Measurements from ENCODE around the gene PLXNB3.

PLXNB3 gene

DNA sequence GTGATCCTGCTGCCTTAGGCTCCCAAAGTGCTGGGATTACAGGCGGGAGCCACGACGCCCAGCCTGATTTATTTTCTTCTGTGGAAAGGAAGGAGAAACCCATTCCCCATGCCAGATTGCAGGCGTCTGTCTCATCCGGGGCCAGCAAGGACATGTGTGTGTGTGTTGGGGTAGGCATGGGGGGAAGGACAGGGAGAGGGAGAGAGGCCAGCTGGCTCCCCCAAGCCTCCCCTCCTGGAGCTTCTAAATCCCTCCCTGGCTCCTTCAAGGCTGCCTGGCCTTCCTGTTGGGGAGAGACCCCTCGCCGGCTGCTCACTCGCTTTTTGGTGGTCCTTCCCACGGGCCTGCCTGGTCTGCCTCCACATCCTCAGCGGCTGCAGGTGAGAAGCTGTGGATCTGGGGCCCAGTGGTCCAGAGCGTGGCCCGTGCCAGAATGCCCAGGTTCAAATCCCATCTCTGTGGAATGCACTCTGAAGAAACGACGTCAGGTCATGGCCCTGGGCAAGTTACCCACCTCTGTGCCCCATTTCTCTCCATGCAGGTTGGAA lies 1.3 kb upstream of the PLXNB3 start:
- in situ Hi-C loops (cut with HindIII; ENCODE audit: low sequenced_read_pairs), result no loop called here
- no peak for DNase-seq (ENCODE audit: low read depth, low spot score)
- TF ChIP-seq, protein P1, sequence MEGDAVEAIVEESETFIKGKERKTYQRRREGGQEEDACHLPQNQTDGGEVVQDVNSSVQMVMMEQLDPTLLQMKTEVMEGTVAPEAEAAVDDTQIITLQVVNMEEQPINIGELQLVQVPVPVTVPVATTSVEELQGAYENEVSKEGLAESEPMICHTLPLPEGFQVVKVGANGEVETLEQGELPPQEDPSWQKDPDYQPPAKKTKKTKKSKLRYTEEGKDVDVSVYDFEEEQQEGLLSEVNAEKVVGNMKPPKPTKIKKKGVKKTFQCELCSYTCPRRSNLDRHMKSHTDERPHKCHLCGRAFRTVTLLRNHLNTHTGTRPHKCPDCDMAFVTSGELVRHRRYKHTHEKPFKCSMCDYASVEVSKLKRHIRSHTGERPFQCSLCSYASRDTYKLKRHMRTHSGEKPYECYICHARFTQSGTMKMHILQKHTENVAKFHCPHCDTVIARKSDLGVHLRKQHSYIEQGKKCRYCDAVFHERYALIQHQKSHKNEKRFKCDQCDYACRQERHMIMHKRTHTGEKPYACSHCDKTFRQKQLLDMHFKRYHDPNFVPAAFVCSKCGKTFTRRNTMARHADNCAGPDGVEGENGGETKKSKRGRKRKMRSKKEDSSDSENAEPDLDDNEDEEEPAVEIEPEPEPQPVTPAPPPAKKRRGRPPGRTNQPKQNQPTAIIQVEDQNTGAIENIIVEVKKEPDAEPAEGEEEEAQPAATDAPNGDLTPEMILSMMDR (IDR thresholded peaks at IDR 0.05; ENCODE audit: low read depth, low read length), result no peak
- H3K4me3 ChIP-seq (ENCODE audit: low read depth, low read length), result no peak overlapping the region

DNA sequence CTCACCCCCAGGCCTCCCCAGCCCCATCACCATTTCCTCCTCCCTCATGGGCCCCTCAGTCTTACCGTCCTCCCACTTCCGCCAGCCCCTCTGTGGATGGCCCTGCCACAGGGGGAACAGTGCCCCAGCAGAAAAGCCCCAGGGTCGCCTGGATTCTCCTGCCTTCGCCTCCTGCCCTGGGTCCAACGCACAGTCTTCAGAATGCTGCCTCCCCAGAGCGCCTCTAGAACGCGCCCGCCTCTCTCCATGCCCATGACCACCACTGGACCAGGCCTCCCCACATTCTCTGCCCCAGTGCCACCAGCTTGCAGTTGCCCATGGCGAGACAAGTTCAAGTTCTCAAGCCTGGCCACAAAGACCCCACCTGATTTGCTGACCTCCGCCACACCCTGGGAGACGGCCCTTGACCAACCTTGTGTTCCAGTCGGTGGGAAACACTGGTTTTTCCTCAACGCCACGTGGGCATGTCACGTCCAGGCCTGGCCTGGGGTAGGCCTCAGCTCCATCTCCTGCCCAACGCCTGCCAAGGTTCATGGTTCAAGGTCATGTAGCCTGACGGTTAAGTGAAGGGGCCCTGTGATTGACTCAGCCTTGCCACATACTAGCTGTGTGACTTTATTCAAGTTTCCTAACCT lies 634 bp upstream of the PLXNB3 start:
- in situ Hi-C loops (cut with HindIII; ENCODE audit: low sequenced_read_pairs), result no loop called here
- no peak overlapping the region for H3K4me3 ChIP-seq (ENCODE audit: low read depth, low read length)
- DNase-seq (ENCODE audit: low read depth, low spot score), result no peak
- TF ChIP-seq, protein P1 (IDR thresholded peaks at IDR 0.05; ENCODE audit: low read depth, low read length), result no peak

DNA sequence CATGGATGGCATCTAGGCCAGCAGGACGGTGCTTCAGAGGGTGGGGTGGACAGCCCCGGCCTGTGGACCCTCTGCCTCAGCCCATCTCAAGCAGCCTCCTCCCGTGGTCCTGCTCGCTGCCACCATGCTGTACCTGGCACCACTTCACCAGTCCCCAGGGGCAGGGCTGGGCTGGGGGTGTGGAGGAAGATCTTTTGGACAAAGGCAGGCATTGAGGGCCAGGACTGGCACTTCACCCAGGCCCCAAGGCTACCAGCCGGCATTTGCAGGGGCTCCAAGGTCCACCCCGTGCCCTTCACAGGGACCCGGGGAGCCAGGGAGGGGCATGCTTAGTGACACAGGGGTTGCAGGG lies 713 bp downstream of the PLXNB3 start:
- in situ Hi-C loops (cut with HindIII; ENCODE audit: low sequenced_read_pairs), result no loop called here
- TF ChIP-seq, protein P1 (IDR thresholded peaks at IDR 0.05; ENCODE audit: low read depth, low read length), result no peak
- DNase-seq (ENCODE audit: low read depth, low spot score), result no peak
- H3K4me3 ChIP-seq (ENCODE audit: low read depth, low read length), result peak overlapping the region; percentile 36

DNA sequence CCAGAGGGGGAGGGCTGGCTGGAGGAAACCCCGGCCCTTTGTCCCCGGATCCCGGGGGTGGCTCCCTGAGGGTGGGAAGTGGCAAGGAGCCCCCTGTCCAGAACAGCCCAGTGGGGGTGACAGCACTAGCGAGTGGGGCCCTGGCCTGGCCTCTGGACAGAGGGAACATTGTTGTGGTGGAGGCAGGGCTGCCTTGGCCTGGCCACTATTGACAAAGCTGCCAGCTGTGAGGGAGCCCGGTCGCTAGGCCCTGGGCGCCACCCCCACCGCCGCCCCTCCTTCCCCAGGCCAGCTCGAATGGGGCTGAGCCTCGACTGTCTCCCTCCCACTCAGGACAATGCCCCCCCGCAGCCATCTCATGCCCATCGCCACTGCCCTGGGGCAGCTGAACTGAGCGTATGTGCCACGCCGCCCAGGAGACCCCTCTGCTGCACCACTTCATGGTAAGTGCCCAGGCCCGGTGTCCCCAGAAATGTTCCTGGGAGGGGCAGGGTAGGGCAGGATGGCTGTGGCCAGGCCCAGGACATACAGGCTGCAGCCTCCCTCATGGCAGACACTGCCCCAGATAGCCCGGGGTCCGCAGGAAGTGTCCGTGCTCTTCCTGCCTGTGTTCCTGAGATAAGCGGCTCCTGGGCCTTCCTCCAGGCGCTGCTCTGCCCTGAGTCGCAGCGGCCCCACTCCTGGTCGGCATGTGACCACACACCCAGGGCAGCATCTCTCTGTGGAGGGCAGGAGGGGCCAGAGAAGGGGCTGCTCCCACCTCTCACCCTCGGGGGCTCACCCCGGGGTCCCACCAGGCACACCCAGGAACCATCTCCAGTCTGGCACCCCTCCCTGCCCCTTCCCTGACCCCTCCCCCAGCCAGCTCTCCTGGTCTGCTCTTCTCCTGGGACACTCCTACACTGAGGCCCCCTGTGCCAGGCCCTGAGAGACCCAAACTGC lies 1.4 kb downstream of the PLXNB3 start:
- H3K4me3 ChIP-seq (ENCODE audit: low read depth, low read length), result peak overlapping the region; percentile 36
- TF ChIP-seq, protein P1 (IDR thresholded peaks at IDR 0.05; ENCODE audit: low read depth, low read length), result no peak
- no peak for DNase-seq (ENCODE audit: low read depth, low spot score)
- in situ Hi-C loops (cut with HindIII; ENCODE audit: low sequenced_read_pairs), result no loop called here

DNA sequence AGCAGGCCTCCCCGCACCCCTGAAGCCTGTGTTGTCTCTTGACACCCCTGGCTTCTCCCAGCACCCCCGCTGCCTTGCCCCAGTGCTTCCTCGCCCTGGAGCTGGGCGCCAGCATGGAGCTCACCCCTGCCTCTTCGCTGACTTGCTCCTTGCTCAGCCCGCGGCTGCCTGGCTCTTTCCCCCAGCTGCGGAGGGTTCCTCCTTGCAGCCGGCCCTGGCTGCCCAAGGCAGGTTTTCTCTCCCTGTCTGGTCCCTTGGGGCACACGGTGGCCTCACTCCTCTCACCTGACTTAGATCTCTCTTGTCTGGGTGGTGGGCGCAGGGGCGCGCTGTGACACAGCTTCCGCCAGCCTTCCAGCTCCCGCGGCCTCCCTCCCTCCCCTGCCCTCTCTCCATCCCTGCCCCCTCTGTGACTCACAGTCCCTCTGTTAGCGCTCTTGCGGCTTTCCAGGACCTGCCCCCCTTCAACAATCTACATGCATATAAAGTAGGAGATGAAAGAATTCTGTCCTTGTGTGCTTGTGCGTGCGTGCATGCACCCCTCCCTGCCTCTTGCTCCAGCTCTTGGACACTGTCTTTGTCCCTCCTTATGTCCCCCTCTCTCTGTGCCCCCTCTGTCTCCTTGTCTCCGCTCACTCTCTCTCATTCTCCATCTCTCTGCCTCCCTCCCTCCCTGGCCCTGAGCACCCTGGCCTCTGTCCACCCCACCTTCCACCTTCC lies 2.2 kb downstream of the PLXNB3 start:
- DNase-seq (ENCODE audit: low read depth, low spot score), result peak; percentile 73
- in situ Hi-C loops (cut with HindIII; ENCODE audit: low sequenced_read_pairs), result no loop called here
- TF ChIP-seq, protein P1 (IDR thresholded peaks at IDR 0.05; ENCODE audit: low read depth, low read length), result no peak
- H3K4me3 ChIP-seq (ENCODE audit: low read depth, low read length), result peak overlapping the region; percentile 36
